Lung (tissue), 12 donors: ENCODE measurements around the gene GNG3. TPM values are rescaled to one million over a fixed set of nuclear protein-coding genes. Genes with fewer than 3 reads are reported as not detected.

Experiments used
- ATAC-seq: fragments of 200-7000 bp; cut with Tn5 transposase; one replicate; pipeline ENCODE4 v1.9.1; 2020; ENCODE audit warnings: moderate number of reproducible peaks; ENCODE audit not compliant: insufficient read depth, low FRiP score
- DNase-seq, 3 donors: peaks; one replicate each; pipeline ENCODE4 v3.0.0-alpha.2; 2013 to 2017
- H3K27ac ChIP-seq, 2 donors: one replicate each; pipeline ENCODE4 v1.5.1; 2013; ENCODE audit warnings: mild to moderate bottlenecking in 2 of 2, moderate library complexity in 2 of 2, control low read depth in 1 of 2, inconsistent platforms in 1 of 2, low read depth in 1 of 2, low read length in 1 of 2
- H3K27me3 ChIP-seq, 3 donors: one replicate each; pipeline ENCODE4 v1.5.1; 2013; ENCODE audit warnings: low read length in 2 of 3; ENCODE audit not compliant: control insufficient read depth in 3 of 3, insufficient read depth in 3 of 3
- H3K36me3 ChIP-seq, 4 donors: one replicate each; pipeline ENCODE4 v1.5.1; 2013; ENCODE audit warnings: low read length in 4 of 4, mild to moderate bottlenecking in 1 of 4, moderate library complexity in 1 of 4; ENCODE audit not compliant: control insufficient read depth in 4 of 4, insufficient read depth in 4 of 4
- H3K4me1 ChIP-seq, 5 donors: one replicate each; pipeline ENCODE4 v1.5.1; 2013; ENCODE audit warnings: low read length in 5 of 5, mild to moderate bottlenecking in 2 of 5, moderate library complexity in 1 of 5; ENCODE audit not compliant: control insufficient read depth in 5 of 5, insufficient read depth in 5 of 5
- H3K4me3 ChIP-seq: one replicate; pipeline ENCODE4 v1.5.1; 2013; ENCODE audit warnings: mild to moderate bottlenecking, control low read depth, moderate library complexity
- H3K9ac ChIP-seq, 2 donors: one replicate each; pipeline ENCODE4 v1.5.1; 2013; ENCODE audit warnings: low read length in 2 of 2, control low read depth in 1 of 2; ENCODE audit not compliant: insufficient read depth in 1 of 2
- H3K9me3 ChIP-seq, 4 donors: one replicate each; pipeline ENCODE4 v1.5.1; 2013; ENCODE audit warnings: low read length in 3 of 4, mild to moderate bottlenecking in 1 of 4, moderate library complexity in 1 of 4; ENCODE audit not compliant: control insufficient read depth in 4 of 4, insufficient read depth in 3 of 4
- CTCF ChIP-seq: IDR thresholded peaks from 2 replicates; pipeline ENCODE4 v1.5.1; 2012; ENCODE audit warnings: mild to moderate bottlenecking; ENCODE audit errors: control extremely low read depth, extremely low read depth
- WGBS, 2 donors: extraction: QIAGEN DNeasy Blood & Tissue Kit; methylation state at CpG; one replicate each; pipeline ENCODE4 v1.1.7; 2013; 5-methylcytosine and 5-hydroxymethylcytosine counted together
- polyA plus RNA-seq, 2 donors: library from polyadenylated mRNA; stranded (reverse); fragments of 200-250 nt; gene quantifications; one replicate each; pipeline ENCODE4 v1.2.1, GENCODE V29; 2013
- total RNA-seq, 2 donors: library from RNA; depleted of rRNA in 1 of 2; stranded (reverse); fragments of >200 nt in 1 of 2; gene quantifications; one replicate each; pipeline ENCODE4 v1.2.1, GENCODE V29; 2014 to 2021
- donor health status: control.
- donor health status: control.
- donor health status: Bipolar disorder and iron deficiency.
- donor health status: healthy.
- donor health status: DM: yes; HTN: yes; CAD: no.

GNG3 gene
- total and polyA plus RNA-seq, 4 donors = 0.05 to 0.40 (median 0.26) TPM; not detected in 1

- no peaks in the 10 kb centered on the region for H3K9me3 ChIP-seq
- no peak overlapping the region for H3K4me3 ChIP-seq
- ATAC-seq = no peak
- no peaks in the 10 kb centered on the region for H3K27me3 ChIP-seq
- H3K36me3 ChIP-seq = peaks cover 54 to 67% (median 59%) of the 10 kb centered on the region in 4 donors
- H3K27ac ChIP-seq = no peak overlapping the region
- WGBS, 2 donors = 94 to 99% methylated on average over 5 of the region's 5 CpGs
- no peak for DNase-seq
- peaks cover 0 to 5% (median 0%) of the 10 kb centered on the region in 5 donors for H3K4me1 ChIP-seq
- no peak for TF ChIP-seq CTCF
- H3K9ac ChIP-seq = no peak overlapping the region
These were observed 8.7 kb downstream of the GNG3 start for GRCh38 chr11:62716206-62716605.

- Histone ChIP-seq H3K27me3 (no peaks in the 10 kb centered on the region), H3K36me3 (peaks cover 60 to 71% (median 62%) of the 10 kb centered on the region in 4 donors), H3K4me1 (peaks cover 0 to 5% (median 0%) of the 10 kb centered on the region in 5 donors), H3K9ac (no peak overlapping the region), H3K9me3 (no peaks in the 10 kb centered on the region), H3K4me3 (no peak overlapping the region), H3K27ac (no peak overlapping the region)
- DNase-seq (no peak), ATAC-seq (no peak)
- TF ChIP-seq CTCF = no peak
- WGBS, 2 donors = 92% methylated on average over 11 of the region's 11 CpGs
These were observed 9.3 kb downstream of the GNG3 start for GRCh38 chr11:62716816-62717215.

- H3K27me3 ChIP-seq = no peaks in the 10 kb centered on the region
- no peak for ATAC-seq
- H3K27ac ChIP-seq = no peak overlapping the region
- H3K4me3 ChIP-seq = no peak overlapping the region
- no peak overlapping the region for H3K9ac ChIP-seq
- no peak for TF ChIP-seq CTCF
- H3K4me1 ChIP-seq = peaks cover 0 to 7% (median 2%) of the 10 kb centered on the region in 5 donors
- 72 to 76% methylated on average over 2 of the region's 2 CpGs for WGBS, 2 donors
- DNase-seq = no peak
- H3K36me3 ChIP-seq = peaks cover 57 to 83% (median 73%) of the 10 kb centered on the region in 4 donors
- no peaks in the 10 kb centered on the region for H3K9me3 ChIP-seq
These were observed 12.0 kb downstream of the GNG3 start for GRCh38 chr11:62719302-62719978.
